ENCODE data around the gene UBE2H. TPM values are rescaled to one million over a fixed set of nuclear protein-coding genes. Genes with fewer than 3 reads are reported as not detected.

Gene UBE2H
- total and polyA plus RNA-seq, 2 of the 4 experiments (the other 2 are of a cell fraction) = 34.6 to 49.4 TPM

DNA sequence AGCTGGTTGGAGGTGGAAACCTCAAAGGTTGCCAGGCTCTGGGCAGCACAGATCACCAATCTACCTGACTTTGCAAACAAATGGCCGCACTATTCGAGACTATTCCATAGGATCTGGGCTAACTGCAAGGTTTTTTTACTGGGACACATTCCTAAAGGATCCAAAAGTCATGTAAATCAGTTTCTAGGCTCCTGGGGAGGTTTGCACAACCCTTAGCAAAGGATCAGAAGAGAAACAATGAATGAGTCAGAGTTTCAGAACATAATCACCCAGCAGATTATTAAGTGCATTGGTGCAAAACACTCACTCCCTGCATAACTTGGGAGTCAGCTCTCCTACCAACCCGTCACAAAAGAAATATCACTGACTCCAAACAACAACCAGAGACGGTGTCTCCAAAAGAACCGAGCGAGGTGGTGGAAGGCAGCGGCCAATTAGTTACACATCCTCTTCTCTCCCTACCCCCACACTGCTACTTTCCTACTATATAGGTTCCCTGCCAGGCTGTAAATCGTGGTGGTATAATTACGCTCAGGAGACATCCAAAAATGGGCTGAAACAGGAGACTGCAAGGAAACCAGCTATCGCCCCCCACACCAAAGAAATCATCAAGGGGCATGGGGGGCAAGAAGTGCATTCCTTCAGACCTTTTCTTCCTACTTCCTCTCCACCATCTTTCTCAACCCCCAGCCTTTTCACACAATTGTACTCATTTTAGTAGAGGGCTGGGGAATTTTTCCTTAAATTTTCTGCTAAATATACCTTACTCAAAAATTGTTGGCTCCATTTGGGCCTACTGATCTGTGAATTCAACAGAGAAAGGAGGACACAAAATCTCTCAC, 3.2 kb downstream of the UBE2H start (continued):
- TF ChIP-seq CEBPB (IDR thresholded peaks at IDR 0.05; ENCODE audit: low read depth, low read length) = peak; percentile 95
- TF ChIP-seq RFX5 (IDR thresholded peaks at IDR 0.05; ENCODE audit: low read depth, low read length) = no peak
- TF ChIP-seq FOS (IDR thresholded peaks at IDR 0.05; ENCODE audit: low read depth, low read length) = peak; percentile 74

DNA sequence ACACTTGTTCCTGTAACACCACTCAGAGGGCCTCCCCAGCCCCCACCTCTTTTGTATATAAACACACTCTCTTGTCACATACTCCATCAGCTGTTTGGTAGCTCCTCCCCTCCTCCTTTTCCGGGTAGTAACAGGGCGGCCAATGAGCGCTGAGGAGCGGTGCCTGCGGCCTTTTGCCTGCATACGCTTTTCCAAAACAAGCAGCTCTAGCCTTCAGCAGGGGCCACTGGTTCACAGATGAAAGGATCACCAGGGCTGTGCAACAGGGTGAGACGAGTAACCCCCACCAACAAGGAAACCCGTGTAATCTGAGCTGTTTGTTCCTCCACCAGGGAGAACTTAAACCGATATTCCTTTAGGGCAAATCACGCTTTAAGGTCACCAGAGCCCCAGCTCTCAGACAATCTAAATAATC, 3.9 kb downstream of the UBE2H start:
- peak overlapping the region; percentile 5; the same call in 1 of the 2 replicates for H4K91ac ChIP-seq (ENCODE audit: insufficient read depth, low read depth, low read length)
- intact Hi-C loops (cut with micrococcal nuclease) = loop anchor here (1.0 to 5.0 kb wide), 2 partner anchors 42 to 61 kb away; no protein-coding TSS in a partner anchor
- peaks cover 2% of the 10 kb centered on the region; the same call in 1 of the 2 replicates for H3K36me3 ChIP-seq (ENCODE audit: control insufficient read depth, insufficient read depth, low read length)
- peak overlapping the region; percentile 26 for H2BK120ac ChIP-seq (ENCODE audit: low read depth, low read length)
- peak overlapping the region; percentile 48; the same call in 1 of the 2 replicates for H3K23ac ChIP-seq (ENCODE audit: low read depth, low read length)
- H4K8ac ChIP-seq (ENCODE audit: low read depth in 2 of 2, low read length in 2 of 2) = peak overlapping the region in 1 of 2 experiments; percentile 13; a peak in 2 of 4 replicates
- H2AK9ac ChIP-seq (replicated peaks; ENCODE audit: low read depth, low read length, poor library complexity) = peak overlapping the region; percentile 69
- peak overlapping the region; percentile 85 for H3K4me2 ChIP-seq (ENCODE audit: low read depth, low read length)
- no TSS peak for BruUV-seq (replicated peaks)
- WGBS, 2 experiments (ENCODE audit: extremely low coverage in 2 of 2, insufficient read length in 1 of 2) = no CpG with 5 or more reads among the region's 10 CpGs
- H3K27ac ChIP-seq (ENCODE audit: insufficient read depth, low read length) = peak overlapping the region; percentile 86
- H2BK15ac ChIP-seq (ENCODE audit: low read depth, low read length) = no peak overlapping the region
- CTCF ChIA-PET = interaction anchor here (0.6 to 1.1 kb wide), 3 partner anchors 62 to 465 kb away, joined by 3 read pairs; no protein-coding TSS in a partner anchor
- DNase-seq = peak; percentile 96
- peaks cover 4% of the 10 kb centered on the region for H3K9me1 ChIP-seq (ENCODE audit: insufficient read depth, low read length)
- POLR2A ChIA-PET (ENCODE audit: unreplicated experiment) = interaction anchor here (1.1 kb wide), 1 partner anchor 21 kb away, joined by 3 read pairs; no protein-coding TSS in a partner anchor
- H3K4ac ChIP-seq (ENCODE audit: low read depth, low read length) = peak overlapping the region; percentile 45
- peak overlapping the region; percentile 95 for H3K4me3 ChIP-seq (ENCODE audit: insufficient read depth, low read depth, low read length)
- H3K79me1 ChIP-seq (ENCODE audit: low read depth in 1 of 2, low read length in 2 of 2) = peaks cover 5 to 40% of the 10 kb centered on the region in 2 experiments; a peak in 3 of 4 replicates
- H4K5ac ChIP-seq (ENCODE audit: low read depth, low read length) = peak overlapping the region; percentile 14
- H3K18ac ChIP-seq (ENCODE audit: low read depth, low read length) = peak overlapping the region; percentile 25
- peak overlapping the region; percentile 58 for H2AFZ ChIP-seq (replicated peaks; ENCODE audit: low read length, poor library complexity)
- peak overlapping the region; percentile 75 for H3K56ac ChIP-seq (ENCODE audit: extremely low read depth, insufficient read depth, low read length)
- H3K9ac ChIP-seq (ENCODE audit: low read depth, low read length) = peak overlapping the region; percentile 30; the same call in 1 of the 2 replicates
- dilution Hi-C loops (cut with HindIII; ENCODE audit: low sequenced_read_pairs, unreplicated experiment) = no loop called here
- H3K4me1 ChIP-seq (ENCODE audit: control insufficient read depth, insufficient read depth, low read length) = peaks cover 6% of the 10 kb centered on the region
- peak; percentile 80 for ATAC-seq (ENCODE audit: low read depth)
- TF ChIP-seq FOS (IDR thresholded peaks at IDR 0.05; ENCODE audit: low read depth, low read length) (no peak), NFE2L2 (IDR thresholded peaks at IDR 0.05; ENCODE audit: low read depth, low read length) (no peak), MAZ (IDR thresholded peaks at IDR 0.05; ENCODE audit: borderline replicate concordance, low read depth, low read length) (peak; percentile 90; the same call in 1 of the 2 replicates), MXI1 (IDR thresholded peaks at IDR 0.05; ENCODE audit: borderline replicate concordance, low read depth, low read length) (peak; percentile 44; the same call in 1 of the 2 replicates), RFX5 (IDR thresholded peaks at IDR 0.05; ENCODE audit: low read depth, low read length) (peak; percentile 94), POLR2A (IDR thresholded peaks at IDR 0.05; ENCODE audit: low read depth, low read length) (no peak; the same call in 1 of the 2 replicates)
- no peaks in the 10 kb centered on the region for H3K9me3 ChIP-seq (ENCODE audit: control insufficient read depth, insufficient read depth, low read length)
- H2AK5ac ChIP-seq (ENCODE audit: low read depth, low read length) = peak overlapping the region; percentile 32; the same call in 1 of the 2 replicates
- no peak overlapping the region for H2BK20ac ChIP-seq (ENCODE audit: low read depth, low read length)
- H3K27me3 ChIP-seq (ENCODE audit: control insufficient read depth, insufficient read depth, low read length) = no peaks in the 10 kb centered on the region
- H3K14ac ChIP-seq (replicated peaks; ENCODE audit: low read depth, low read length) = 0 out of 2 replicates have a peak overlapping the region, but pooled peaks have one; percentile 34
- peaks cover 65% of the 10 kb centered on the region for H4K20me1 ChIP-seq (ENCODE audit: insufficient read depth, low read length)
- peak overlapping the region; percentile 87 for H2BK5ac ChIP-seq (ENCODE audit: low read depth, low read length, poor library complexity, severe bottlenecking)
- in situ Hi-C loops (cut with MboI; ENCODE audit: low sequenced_read_pairs) = no loop called here

Data from IMR-90 (cell line).